Trophoblast cell (in vitro differentiated cells and primary cell): Measurements from ENCODE around the gene LTF.

Experiments
- DNase-seq, 2 donors: peaks; one replicate each; pipeline ENCODE4 v3.0.0-alpha.2; 2016
- H2AFZ ChIP-seq: 2 replicates; pipeline ENCODE4 v1.6.1; 2013; ENCODE audit warnings: low read length, moderate library complexity, mild to moderate bottlenecking; ENCODE audit not compliant: insufficient read depth, poor library complexity
- H2AK5ac ChIP-seq: 2 replicates; pipeline ENCODE4 v1.6.1; 2013; ENCODE audit warnings: mild to moderate bottlenecking, low read length
- H2BK120ac ChIP-seq: 2 replicates; pipeline ENCODE4 v1.6.1; 2013; ENCODE audit warnings: low read length, mild to moderate bottlenecking, moderate library complexity; ENCODE audit not compliant: insufficient read depth, poor library complexity
- H2BK12ac ChIP-seq: 2 replicates; pipeline ENCODE4 v1.6.1; 2013; ENCODE audit warnings: mild to moderate bottlenecking, low read length, moderate library complexity
- H2BK5ac ChIP-seq: 2 replicates; pipeline ENCODE4 v1.6.1; 2013; ENCODE audit warnings: low read length, low read depth, moderate library complexity, mild to moderate bottlenecking; ENCODE audit not compliant: poor library complexity
- H3K14ac ChIP-seq: 2 replicates; pipeline ENCODE4 v1.6.1; 2013; ENCODE audit warnings: mild to moderate bottlenecking, low read length
- H3K18ac ChIP-seq: 2 replicates; pipeline ENCODE4 v1.6.1; 2013; ENCODE audit warnings: mild to moderate bottlenecking, low read length
- H3K23ac ChIP-seq: 2 replicates; pipeline ENCODE4 v1.6.1; 2013; ENCODE audit warnings: low read length
- H3K27ac ChIP-seq: 2 replicates; pipeline ENCODE4 v1.5.1; 2013; ENCODE audit warnings: low read depth, mild to moderate bottlenecking, inconsistent platforms, low read length, moderate library complexity
- H3K27me3 ChIP-seq: 2 replicates; pipeline ENCODE4 v1.6.1; 2013; ENCODE audit warnings: inconsistent platforms, mild to moderate bottlenecking, low read length, moderate library complexity; ENCODE audit not compliant: insufficient read depth
- H3K36me3 ChIP-seq, 2 experiments: 1 replicate in 1 of 2; 2 replicates in 1 of 2; pipeline ENCODE4 v1.6.1; 2013; ENCODE audit warnings: low read length in 2 of 2, mild to moderate bottlenecking in 2 of 2, moderate library complexity in 1 of 2; ENCODE audit not compliant: insufficient read depth in 2 of 2, control insufficient read depth in 1 of 2
- H3K4ac ChIP-seq: 2 replicates; pipeline ENCODE4 v1.6.1; 2013; ENCODE audit warnings: low read depth, mild to moderate bottlenecking, low read length, moderate library complexity
- H3K4me1 ChIP-seq, 2 experiments: 1 replicate in 1 of 2; 2 replicates in 1 of 2; pipeline ENCODE4 v1.6.1; 2013; ENCODE audit warnings: low read length in 2 of 2, mild to moderate bottlenecking in 2 of 2, moderate library complexity in 1 of 2; ENCODE audit not compliant: insufficient read depth in 2 of 2, control insufficient read depth in 1 of 2
- H3K4me2 ChIP-seq: 2 replicates; pipeline ENCODE4 v1.6.1; 2013; ENCODE audit warnings: inconsistent platforms, mild to moderate bottlenecking, low read length, moderate library complexity
- H3K4me3 ChIP-seq: 2 replicates; pipeline ENCODE4 v1.5.1; 2013; ENCODE audit warnings: mild to moderate bottlenecking, low read depth, low read length, inconsistent platforms
- H3K79me1 ChIP-seq: one replicate; pipeline ENCODE4 v1.6.1; 2013; ENCODE audit warnings: low read length
- H3K79me2 ChIP-seq: 2 replicates; pipeline ENCODE4 v1.6.1; 2013; ENCODE audit warnings: low read length, mild to moderate bottlenecking; ENCODE audit not compliant: control insufficient read depth, insufficient read depth, poor library complexity
- H3K9ac ChIP-seq: 2 replicates; pipeline ENCODE4 v1.6.1; 2013; ENCODE audit warnings: mild to moderate bottlenecking, low read length
- H3K9me3 ChIP-seq: 2 replicates; pipeline ENCODE4 v1.6.1; 2013; ENCODE audit warnings: low read depth, mild to moderate bottlenecking, control low read depth, inconsistent platforms, low read length; ENCODE audit not compliant: insufficient read depth
- H4K12ac ChIP-seq: 2 replicates; pipeline ENCODE4 v1.6.1; 2013; ENCODE audit warnings: low read depth, mild to moderate bottlenecking, low read length, moderate library complexity
- H4K8ac ChIP-seq: 2 replicates; pipeline ENCODE4 v1.6.1; 2013; ENCODE audit warnings: low read depth, mild to moderate bottlenecking, low read length, moderate library complexity
- H4K91ac ChIP-seq: one replicate; pipeline ENCODE4 v1.6.1; 2013; ENCODE audit warnings: low read depth, mild to moderate bottlenecking, low read length, moderate library complexity
- WGBS: extraction: QIAGEN DNeasy Blood & Tissue Kit; methylation state at CpG from one replicate; pipeline ENCODE4 v1.1.7; 2013; ENCODE audit warnings: missing lambda C conversion rate; ENCODE audit not compliant: insufficient read length, insufficient coverage; ENCODE audit errors: extremely low coverage; 5-methylcytosine and 5-hydroxymethylcytosine counted together

Gene LTF

GRCh38 chr3:46506526-46506925, 41.8 kb upstream of the LTF start:
- Histone ChIP-seq H3K9ac (no peak overlapping the region), H4K12ac (no peak overlapping the region), H3K14ac (no peak overlapping the region), H2AFZ (no peak overlapping the region), H3K79me2 (no peaks in the 10 kb centered on the region), H4K91ac (no peak overlapping the region), H2BK120ac (no peak overlapping the region), H3K27me3 (no peaks in the 10 kb centered on the region), H3K36me3 (no peaks in the 10 kb centered on the region), H3K23ac (no peak overlapping the region), H3K4me2 (no peak overlapping the region), H3K4me3 (no peak overlapping the region), H4K8ac (no peak overlapping the region), H3K18ac (no peak overlapping the region), H3K4ac (no peak overlapping the region), H2BK12ac (no peak overlapping the region), H2BK5ac (no peak overlapping the region), H3K27ac (no peak overlapping the region), H3K79me1 (no peaks in the 10 kb centered on the region), H2AK5ac (no peak overlapping the region), H3K9me3 (no peaks in the 10 kb centered on the region), H3K4me1 (no peaks in the 10 kb centered on the region)
- DNase-seq, result no peak
- WGBS, result no CpG with 5 or more reads among the region's 3 CpGs

- Histone ChIP-seq H4K8ac (no peak overlapping the region), H3K4me3 (no peak overlapping the region), H3K79me2 (no peaks in the 10 kb centered on the region), H3K36me3 (no peaks in the 10 kb centered on the region), H3K27me3 (no peaks in the 10 kb centered on the region), H4K91ac (no peak overlapping the region), H3K4ac (no peak overlapping the region), H2BK5ac (no peak overlapping the region), H3K4me2 (no peak overlapping the region), H3K23ac (no peak overlapping the region), H3K18ac (no peak overlapping the region), H3K4me1 (no peaks in the 10 kb centered on the region), H2BK120ac (no peak overlapping the region), H3K9me3 (no peaks in the 10 kb centered on the region), H2AFZ (no peak overlapping the region), H3K79me1 (no peaks in the 10 kb centered on the region), H3K14ac (no peak overlapping the region), H3K9ac (no peak overlapping the region), H2AK5ac (no peak overlapping the region), H3K27ac (no peak overlapping the region), H4K12ac (no peak overlapping the region), H2BK12ac (no peak overlapping the region)
- no CpG with 5 or more reads among the region's 10 CpGs for WGBS
- no peak for DNase-seq
Observed at GRCh38 chr3:46505953-46506352, 41.2 kb upstream of the LTF start.

GRCh38 chr3:46504789-46505188, 40.1 kb upstream of the LTF start:
- Histone ChIP-seq H3K79me1 (no peaks in the 10 kb centered on the region), H2BK12ac (no peak overlapping the region), H3K4me3 (no peak overlapping the region), H4K12ac (no peak overlapping the region), H2BK120ac (no peak overlapping the region), H4K8ac (no peak overlapping the region), H3K9me3 (no peaks in the 10 kb centered on the region), H3K4me1 (peaks cover 0 to 2% of the 10 kb centered on the region in 2 experiments), H4K91ac (no peak overlapping the region), H3K27me3 (no peaks in the 10 kb centered on the region), H3K14ac (no peak overlapping the region), H2AK5ac (no peak overlapping the region), H3K18ac (no peak overlapping the region), H3K4ac (no peak overlapping the region), H2BK5ac (no peak overlapping the region), H2AFZ (no peak overlapping the region), H3K4me2 (no peak overlapping the region), H3K27ac (no peak overlapping the region), H3K36me3 (no peaks in the 10 kb centered on the region), H3K9ac (no peak overlapping the region), H3K23ac (no peak overlapping the region), H3K79me2 (no peaks in the 10 kb centered on the region)
- no CpG with 5 or more reads among the region's 5 CpGs for WGBS
- DNase-seq, result no peak

- Histone ChIP-seq H3K4ac (no peak overlapping the region), H2AFZ (no peak overlapping the region), H2BK5ac (no peak overlapping the region), H2BK12ac (no peak overlapping the region), H3K18ac (no peak overlapping the region), H3K79me2 (no peaks in the 10 kb centered on the region), H3K4me2 (no peak overlapping the region), H2AK5ac (no peak overlapping the region), H3K36me3 (no peaks in the 10 kb centered on the region), H3K23ac (no peak overlapping the region), H3K27me3 (no peaks in the 10 kb centered on the region), H3K4me1 (peaks cover 2 to 3% of the 10 kb centered on the region in 2 experiments), H3K9ac (no peak overlapping the region), H4K8ac (no peak overlapping the region), H3K14ac (no peak overlapping the region), H3K4me3 (no peak overlapping the region), H3K79me1 (peaks cover under 1% of the 10 kb centered on the region), H4K12ac (no peak overlapping the region), H3K9me3 (no peaks in the 10 kb centered on the region), H2BK120ac (no peak overlapping the region), H3K27ac (no peak overlapping the region), H4K91ac (no peak overlapping the region)
- no peak for DNase-seq
- WGBS, result no CpG with 5 or more reads among the region's 7 CpGs
Observed at GRCh38 chr3:46503200-46503874, 38.6 kb upstream of the LTF start.
